Hippocampal formation (tissue), 2 donors: ENCODE results near the gene CHMP4A.

Experiments used
- DNase-seq, 2 donors: peaks; one replicate each; lab custom pipeline; 2025; lab: John Stamatoyannopoulos, UW

The CHMP4A gene, protein sequence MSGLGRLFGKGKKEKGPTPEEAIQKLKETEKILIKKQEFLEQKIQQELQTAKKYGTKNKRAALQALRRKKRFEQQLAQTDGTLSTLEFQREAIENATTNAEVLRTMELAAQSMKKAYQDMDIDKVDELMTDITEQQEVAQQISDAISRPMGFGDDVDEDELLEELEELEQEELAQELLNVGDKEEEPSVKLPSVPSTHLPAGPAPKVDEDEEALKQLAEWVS

DNA sequence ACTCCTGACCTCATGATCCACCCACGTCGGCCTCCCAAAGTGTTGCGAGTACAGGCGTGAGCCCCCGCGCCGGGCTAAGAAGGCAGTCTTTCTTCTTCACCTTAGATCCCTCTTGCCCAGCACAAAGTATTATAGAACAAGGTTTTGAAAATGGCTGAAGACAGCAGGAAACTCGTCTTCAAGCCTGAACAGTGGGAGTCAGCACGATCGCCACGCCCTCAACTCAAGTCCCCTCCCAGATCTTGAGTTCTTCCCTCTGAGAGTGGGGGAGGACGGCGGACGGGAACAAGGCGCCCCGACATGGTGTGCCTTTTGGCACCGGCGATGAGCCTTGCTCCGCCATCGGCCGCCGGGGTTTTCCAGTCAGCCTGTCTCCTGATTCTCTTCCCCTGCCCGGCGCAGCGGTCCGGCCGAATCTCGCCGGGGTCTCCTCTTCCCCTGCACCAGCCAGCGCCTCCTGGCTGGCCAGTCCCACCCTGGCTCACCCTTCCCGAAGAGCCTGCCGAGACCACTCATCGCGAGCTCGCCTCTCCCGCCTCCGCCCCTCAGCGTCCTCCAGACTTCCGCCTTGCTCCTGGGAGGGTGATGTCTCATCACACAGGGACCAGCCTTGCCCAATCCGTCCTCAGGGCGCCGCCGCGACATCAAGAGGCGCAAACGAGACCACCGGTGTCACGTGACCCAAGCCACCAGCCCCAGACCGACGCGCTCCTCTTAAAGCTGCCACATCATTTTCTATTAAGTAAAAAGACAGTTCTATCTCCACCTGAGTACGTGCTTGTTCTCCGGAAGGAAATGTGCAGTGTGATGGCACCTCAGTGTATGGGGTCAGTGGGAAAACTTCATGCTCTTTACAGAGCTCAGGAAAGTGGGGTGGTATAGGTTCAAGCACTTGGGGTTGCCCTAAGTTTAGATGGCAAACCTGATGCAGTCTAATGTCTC is at the start of gene CHMP4A:
Gene CHMP4A (minus strand): TSS at position 565 of the 942 bp plus-strand sequence. CDS start 49 bp downstream, at position 516.
- DNase-seq: peak; percentile 89 to 90

DNA sequence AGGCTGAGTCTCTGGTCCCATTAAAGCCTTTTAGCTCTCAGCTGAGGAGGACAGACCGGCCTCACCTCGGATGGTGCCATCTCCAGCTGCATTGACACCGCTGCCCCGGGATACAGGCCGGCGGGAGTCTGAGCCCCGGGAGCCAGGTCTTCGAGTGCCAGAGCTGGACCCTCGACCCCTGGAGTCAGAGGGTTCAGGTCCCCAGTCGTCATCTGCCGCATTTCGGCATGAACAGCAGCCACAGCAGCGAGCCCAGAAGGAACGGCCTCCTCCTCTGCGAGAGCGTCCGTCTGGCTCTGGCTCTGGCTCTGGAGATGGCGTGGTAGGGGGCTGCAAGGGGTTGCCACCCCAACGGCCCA is 48.7 kb upstream of the CHMP4A start:
- no peak for DNase-seq

DNA sequence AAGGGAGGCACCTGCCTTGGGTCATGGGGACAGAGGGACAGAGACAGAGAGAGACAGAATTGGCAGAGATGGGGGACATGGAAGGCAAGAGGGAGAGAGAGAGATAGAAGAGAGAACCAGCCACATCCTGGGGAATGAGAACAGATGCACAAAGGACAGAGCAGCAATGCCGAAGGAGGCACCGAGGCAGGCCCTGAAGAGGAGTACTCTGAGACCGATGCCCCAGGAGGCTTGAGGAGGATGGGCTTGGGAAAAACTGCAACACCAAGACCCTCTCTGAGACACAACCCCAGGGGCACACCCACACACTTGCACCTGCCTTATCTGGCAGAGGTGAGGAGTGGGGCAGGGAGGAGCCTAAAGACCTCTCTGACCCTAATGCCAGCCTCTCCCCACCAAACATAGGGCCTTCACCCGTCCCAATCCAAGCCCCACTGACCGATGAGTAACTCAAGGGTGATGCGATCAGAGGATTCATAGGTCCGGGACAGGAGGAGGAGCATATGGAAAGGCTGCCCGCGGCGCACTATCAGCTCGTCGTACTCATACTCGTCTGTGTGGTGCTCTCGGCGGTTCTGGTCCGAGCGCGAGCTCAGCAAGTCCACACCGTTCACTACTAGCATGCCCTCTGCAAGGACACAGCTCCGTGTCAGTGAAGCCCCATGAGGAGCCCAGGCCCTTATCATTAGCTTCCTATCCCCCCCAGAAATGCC is 48.1 kb upstream of the CHMP4A start:
- no peak for DNase-seq

GRCh38 chr14:24260780-24261157 is 47.5 kb upstream of the CHMP4A start:
- DNase-seq: no peak

DNA sequence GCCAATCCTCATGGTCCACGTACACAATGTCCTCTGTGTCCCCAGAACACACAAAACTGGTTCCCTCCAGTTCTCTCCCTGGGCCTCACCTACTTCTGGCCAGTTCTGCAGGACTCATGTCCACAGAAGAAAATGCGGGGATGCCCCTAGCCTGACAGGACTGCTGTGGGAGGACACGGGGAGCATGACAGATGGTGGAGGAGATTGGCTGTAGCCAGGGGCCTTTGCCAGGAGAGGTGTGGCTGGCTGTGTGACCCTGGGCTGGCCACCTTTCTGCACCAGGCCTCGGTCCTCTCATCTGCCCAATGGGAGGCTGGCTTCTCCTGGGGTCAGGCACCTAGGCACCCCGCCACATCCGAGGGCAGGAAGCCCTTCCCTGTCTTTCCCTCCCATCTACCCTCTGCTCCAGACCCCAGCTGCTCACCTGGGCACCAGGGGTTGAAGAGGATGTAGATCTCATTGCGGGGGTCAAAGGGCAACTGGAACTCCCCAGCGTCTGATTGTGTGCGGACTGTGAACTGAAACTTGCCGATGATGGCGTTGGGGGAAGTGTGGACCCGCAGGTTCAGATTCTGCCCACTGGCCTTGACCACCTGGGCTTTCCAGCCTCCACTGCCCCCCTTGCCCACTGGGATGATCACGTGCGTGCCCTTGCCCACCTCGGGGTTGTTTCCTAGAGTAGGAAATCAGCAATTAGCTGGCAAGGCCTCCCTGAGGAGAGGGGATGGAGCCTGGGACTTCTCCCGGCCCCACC is 46.9 kb upstream of the CHMP4A start:
- no peak for DNase-seq

DNA sequence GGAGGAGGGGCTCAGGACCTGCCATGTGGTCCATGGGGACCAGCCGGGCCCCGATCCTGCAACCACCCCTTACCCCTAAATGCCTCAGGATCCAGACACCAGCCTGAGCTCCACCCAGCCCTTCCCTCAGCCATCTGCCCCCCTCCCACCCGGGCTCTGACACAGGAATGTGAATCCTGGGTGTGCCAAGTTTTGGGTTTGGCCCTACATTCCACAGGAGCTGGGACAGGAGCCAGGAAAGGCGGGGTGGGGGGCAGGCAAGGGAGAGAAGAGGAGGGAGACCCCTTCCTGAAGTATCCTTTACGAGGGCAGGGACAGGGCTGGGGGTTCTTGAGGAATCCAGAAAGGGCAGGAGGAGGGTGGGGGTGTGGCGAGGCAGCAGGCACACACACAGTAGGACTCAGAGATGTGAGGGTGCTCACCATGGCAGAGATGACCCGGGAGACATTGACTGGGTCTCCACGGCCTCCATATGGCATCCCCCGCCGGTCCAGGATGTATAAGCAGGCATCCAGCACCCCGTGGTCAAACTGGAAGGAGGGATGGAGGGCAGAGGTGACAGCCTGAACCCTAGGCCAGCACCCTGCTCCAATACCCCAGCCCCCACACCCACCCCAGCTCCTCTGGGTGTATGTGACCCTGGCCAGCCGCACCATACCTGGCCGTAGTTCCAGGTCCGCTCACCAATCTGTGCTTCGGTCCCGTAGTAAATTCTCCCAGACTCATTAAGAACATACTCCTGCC is 46.2 kb upstream of the CHMP4A start:
- DNase-seq: no peak

GRCh38 chr14:24258548-24259265 is 45.4 kb upstream of the CHMP4A start:
- no peak for DNase-seq

GRCh38 chr14:24258119-24258518 is 44.8 kb upstream of the CHMP4A start:
- DNase-seq: no peak

DNA sequence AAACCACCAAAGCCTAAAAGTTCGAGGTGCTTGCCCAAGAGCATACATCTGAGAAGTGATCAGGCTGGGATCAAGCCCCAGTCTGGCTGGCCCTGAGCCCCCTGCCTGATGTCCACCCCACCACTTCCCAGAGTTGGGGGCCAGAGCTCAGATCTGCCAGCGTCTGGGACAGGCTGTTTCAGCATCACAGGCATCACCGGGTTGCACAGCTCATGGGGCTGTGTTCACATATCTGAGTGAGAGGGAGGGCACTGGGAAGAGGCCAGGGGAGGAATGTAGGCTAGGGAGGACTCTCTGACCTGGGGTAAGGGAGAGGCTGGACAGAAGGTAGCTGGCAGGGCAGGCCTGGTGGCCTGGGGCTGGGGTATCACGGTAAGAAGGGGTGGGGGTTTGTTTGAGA is 43.7 kb upstream of the CHMP4A start:
- no peak for DNase-seq

DNA sequence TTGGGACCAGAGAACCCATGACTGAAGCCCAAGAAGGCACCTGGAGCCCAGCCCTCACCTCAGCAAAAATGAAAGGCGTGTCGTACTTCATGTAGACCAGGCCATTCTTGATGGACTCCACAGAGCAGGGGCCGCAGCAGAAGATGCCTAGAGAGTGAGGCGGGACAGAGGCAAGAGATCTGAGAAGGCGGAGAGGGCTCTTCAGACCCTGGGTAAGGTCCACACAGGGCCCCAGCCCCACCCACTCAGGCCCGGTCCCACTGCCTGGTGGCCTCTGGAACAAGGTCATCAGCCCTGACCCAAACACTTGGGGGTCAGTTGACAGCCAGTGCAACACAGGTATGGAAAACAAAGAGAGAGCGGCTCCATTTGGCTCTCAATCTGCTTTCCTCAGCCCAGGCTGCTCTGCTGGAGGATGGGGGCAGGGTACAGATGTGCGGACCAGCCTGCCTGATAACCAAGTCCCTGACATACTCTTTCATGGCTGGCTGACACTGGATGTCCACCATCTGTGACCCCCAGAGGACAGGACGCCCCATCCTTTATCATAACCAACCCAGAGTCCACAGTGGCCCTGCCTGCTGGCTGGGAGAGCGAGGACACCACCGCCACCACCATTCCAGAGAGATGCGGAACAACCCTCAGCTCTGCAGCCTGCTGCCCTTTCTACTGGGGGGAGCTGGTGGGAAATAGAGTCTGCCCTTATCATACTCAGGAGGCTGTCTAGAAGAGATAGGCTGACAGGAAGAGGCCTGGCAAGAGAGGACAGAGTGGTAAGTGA is 42.8 kb upstream of the CHMP4A start:
- DNase-seq: no peak

GRCh38 chr14:24255438-24255837 is 42.1 kb upstream of the CHMP4A start:
- DNase-seq: no peak

DNA sequence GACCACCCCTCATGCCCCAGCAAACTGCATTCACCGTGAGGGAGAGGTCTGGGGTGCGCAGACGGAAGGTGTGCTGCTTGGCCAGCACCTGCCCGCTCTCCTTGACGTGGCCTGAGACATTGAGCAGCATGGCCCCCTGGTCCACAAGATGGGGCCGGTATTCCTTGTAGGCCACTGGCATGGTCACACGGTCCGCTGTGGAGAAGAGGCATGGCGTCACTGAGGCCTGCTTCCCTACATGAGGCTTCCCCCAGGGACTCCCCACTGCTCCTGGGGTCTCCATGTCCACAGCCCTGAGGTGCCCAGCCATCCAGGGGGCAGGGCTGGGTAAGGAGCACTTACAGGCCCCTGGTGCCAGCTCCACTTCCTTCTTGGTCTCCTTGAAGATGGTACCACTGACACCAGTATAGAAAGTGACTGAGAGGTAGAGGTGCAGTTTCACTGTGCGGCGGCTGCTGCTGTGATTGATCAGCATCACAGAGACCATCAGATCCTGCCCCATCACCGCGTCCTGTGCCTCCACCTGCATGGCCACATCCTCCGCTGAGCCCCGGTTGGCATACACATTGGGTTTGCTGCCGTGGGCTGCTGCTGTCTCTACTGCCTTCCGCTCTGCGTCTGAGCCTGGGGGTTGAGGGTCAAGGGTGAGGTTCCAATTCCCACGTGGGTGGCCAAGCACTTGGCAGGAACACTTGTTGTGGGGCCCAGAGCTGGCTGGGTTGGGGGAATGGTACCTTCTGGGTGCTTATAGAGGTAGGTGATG is 41.5 kb upstream of the CHMP4A start:
- no peak for DNase-seq

DNA sequence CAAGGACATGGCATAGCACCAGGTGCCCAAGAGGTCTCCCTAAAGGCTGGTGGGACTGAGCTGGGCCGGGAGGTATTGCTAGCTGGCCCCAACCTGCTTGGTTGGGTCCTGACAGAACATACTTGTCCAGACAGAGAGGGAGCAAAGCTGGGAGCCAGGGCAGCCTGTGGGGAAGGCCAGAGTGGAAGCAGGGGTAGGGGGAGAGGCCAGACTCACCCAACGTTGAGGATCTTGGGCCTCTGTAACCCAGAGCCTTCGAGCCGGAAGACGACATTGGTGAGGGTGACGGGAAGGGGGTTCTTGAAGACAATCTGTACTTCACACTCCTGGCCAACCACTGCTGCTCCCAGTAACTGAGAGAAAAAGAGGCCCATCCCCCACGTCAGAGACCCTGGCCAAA is 40.6 kb upstream of the CHMP4A start:
- DNase-seq: no peak

DNA sequence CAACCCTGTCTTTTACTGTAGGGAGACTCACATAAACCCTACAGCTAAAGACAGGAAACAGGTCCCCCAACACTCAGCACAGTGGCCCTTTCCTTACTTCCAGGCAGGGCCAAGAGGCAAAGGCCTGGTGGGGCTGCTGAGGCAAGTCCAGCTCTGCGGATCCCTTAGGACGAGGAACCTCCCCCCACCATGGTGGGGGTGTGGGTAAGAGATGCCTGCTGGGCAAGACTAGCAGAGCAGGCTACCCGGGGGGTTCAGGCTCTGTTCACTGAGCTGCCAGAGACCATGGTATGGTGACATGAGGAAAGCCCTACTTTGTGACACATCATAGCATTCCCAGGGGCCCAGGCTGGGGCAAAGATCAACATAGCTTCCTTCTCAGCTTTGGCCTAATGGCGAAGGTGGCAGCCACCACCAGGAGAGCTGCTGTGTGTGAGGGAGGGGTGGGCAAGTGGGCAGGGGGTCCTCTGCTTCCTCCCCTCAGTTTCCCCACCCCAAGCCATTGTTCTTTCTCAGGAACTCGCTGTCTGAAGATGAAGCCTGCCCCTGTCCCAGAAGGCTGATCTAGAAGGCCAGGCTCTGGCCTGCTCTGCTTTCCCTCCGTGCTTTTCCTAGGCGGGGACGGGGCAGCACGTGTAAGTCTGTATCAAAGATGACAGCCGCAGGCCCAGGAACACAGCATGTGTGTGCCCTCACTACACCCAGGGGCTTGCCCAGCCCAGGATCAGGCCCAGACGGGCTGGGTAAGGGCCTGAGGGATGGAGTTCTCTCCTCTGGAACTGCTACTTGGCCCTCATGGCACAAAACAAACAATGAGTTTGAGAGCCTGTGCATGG is 39.2 kb upstream of the CHMP4A start:
- DNase-seq: no peak

DNA sequence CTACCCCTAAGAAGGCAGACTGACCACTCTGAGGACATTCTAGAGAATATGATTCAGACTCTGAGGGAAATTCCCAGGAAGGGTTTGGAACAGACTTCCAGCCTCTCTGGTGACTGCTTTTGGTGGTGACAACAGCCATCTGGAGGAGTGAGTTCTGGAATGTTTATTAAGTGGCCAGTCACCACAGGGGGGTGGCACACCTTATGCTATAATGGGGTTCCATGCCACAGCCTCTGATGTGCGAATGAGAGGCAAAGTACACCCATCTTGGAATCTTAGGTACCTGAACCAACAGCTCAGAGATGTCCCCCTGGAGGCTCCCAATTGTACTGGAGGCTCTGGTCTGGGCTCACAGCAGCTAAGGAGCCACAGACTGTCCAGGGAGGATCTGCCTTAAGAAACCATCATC is 38.6 kb upstream of the CHMP4A start:
- DNase-seq: no peak

DNA sequence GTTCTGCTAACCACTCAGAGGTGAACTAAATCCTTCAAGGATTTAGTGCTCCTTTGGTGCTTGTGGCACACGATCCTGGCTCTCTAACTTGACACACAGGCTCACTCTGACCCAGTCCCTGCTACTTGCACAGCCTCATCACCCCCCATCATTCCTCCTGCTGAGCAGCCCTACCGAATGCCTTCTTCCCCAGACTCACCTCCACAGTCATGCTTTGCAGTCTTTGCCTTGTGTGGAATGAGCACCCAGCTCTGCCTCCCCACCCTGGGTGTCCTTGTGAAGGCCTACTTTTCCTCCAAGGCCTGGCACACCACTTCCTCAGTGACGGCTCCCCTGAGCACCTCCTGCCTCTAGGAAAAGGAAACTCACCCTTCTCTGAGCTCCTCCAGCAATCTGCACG is 37.1 kb upstream of the CHMP4A start:
- DNase-seq: no peak

DNA sequence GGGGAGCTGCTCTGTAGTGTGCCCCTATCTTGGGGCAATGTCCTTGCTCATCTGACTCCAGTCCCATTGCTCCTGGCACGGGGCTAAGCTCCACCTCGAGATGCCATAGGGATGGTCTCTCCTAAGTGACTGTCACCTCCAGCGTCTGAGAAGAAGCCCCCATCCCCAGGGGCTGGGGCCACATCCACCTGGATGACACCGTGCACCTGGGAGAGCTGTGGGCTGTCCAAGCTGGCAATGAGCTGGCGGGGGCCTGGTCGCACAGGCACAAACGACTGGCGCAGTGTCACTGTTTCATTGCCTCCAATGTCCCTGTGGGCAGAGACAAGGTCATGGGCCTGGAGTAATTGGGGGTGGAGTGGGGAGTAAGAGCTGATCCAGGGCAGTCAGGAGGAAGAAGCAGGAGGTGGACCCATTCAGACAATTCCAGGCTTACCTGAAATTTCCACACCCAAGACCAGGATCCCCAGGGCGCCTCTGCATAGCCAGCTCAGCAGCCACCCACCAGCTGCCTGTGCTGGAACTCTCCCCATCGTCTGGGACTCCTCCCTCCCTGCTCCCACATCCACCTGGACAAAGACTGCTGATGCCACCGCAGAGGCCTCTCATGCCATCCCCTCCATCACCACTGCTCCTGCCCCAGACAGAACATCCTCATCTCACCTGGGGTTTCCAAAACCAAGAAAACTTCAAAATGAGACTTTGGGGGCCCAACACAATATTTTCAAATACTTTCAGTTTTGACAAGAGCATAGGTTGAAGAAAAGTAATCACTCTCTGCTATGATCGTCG is 36.1 kb upstream of the CHMP4A start:
- no peak for DNase-seq
